Measurements from ENCODE around the gene DDA1. TPM values are rescaled to one million over a fixed set of nuclear protein-coding genes. Genes with fewer than 3 reads are reported as not detected.
A peak's percentile ranks its signal among the peaks of the same experiment; 100 is the strongest.

The DDA1 gene
- total and polyA plus RNA-seq, 2 of the 13 experiments (the other 11 are each of a cell fraction or from before 2014, with no cell fraction given), result 24.5 to 26.0 TPM

DNA sequence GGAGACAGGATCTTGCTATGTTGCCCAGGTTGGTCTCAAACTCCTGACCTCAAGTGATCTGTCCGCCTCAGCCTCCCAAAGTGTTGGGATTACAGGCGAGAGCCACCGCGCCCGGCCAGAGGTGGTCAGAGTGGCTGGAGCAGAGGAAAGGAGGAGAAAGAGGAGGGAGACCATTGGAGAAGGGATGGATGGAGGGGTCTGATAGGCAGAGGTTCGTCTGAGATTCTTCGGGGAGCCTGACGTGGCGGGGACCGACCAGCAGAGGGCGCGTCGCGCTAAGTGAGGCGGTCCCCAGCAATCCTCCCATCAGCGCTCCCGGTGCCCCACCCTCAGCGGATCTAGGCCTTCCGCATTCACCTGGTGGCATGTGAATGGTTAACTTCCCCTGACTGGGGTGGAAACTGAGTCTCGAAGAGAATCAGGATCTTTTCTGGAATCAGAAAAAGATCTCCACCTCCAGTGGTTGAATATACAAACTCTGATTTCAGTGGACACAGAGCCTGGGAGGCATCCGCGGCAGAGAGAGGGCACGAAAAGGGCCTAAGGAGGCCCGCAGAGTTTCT lies 36.8 kb downstream of the DDA1 start (continued):
- TF ChIP-seq, protein P1, sequence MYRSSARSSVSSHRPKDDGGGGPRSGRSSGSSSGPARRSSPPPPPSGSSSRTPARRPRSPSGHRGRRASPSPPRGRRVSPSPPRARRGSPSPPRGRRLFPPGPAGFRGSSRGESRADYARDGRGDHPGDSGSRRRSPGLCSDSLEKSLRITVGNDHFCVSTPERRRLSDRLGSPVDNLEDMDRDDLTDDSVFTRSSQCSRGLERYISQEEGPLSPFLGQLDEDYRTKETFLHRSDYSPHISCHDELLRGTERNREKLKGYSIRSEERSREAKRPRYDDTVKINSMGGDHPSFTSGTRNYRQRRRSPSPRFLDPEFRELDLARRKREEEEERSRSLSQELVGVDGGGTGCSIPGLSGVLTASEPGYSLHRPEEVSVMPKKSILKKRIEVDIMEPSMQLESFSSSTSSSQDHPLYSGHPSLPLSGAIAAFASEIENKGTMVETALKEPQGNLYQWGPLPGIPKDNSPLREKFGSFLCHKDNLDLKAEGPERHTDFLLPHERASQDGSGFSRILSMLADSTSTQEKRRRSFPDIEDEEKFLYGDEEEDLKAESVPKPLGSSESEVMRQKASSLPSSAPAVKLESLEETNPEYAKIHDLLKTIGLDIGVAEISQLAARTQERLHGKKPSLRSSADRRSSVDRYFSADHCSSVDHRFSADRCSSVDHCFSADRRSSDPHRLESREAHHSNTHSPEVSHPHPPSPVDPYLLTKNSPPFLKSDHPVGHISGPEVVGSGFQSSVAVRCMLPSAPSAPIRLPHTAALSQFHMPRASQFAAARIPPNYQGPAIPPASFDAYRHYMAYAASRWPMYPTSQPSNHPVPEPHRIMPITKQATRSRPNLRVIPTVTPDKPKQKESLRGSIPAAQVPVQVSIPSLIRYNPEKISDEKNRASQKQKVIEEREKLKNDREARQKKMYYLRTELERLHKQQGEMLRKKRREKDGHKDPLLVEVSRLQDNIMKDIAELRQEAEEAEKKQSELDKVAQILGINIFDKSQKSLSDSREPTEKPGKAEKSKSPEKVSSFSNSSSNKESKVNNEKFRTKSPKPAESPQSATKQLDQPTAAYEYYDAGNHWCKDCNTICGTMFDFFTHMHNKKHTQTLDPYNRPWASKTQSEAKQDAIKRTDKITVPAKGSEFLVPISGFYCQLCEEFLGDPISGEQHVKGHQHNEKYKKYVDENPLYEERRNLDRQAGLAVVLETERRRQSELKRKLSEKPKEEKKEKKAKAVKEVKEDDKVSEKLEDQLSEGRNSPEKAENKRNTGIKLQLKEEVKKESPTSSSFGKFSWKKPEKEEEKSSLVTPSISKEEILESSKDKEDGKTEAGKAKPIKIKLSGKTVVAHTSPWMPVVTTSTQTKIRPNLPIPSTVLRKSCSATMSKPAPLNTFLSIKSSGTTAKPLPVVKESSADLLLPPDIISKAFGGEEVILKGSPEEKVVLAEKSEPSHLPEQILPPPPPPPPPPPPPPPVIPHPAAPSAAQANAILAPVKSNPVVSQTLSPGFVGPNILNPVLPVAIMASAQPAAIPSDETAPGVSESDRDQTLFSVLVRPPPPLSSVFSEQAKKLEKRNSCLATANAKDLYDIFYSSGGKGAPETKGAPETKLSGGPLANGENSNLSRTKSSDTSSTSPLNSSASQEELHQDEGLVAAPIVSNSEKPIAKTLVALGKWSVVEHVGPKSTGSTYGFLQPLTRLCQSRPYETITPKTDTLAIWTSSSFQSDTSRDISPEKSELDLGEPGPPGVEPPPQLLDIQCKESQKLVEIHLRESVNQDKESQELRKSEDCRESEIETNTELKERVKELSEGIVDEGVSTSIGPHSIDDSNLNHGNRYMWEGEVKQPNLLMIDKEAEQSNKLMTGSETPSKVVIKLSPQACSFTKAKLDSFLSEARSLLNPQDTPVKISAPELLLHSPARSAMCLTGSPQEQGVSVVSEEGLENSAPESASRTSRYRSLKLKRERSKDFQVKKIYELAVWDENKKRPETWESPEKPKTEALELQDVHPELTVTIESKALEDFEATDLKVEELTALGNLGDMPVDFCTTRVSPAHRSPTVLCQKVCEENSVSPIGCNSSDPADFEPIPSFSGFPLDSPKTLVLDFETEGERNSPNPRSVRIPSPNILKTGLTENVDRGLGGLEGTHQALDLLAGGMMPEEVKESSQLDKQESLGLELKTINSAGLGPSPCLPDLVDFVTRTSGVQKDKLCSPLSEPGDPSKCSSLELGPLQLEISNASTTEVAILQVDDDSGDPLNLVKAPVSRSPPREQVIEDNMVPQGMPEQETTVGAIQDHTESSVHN (CRISPR knock-in tag; IDR thresholded peaks at IDR 0.05), result no peak
- TF ChIP-seq ZNF75D (CRISPR knock-in tag; IDR thresholded peaks at IDR 0.05; ENCODE audit: borderline replicate concordance) (no peak), SATB2 (CRISPR knock-in tag; IDR thresholded peaks at IDR 0.05) (no peak), SRSF9 (IDR thresholded peaks at IDR 0.05; ENCODE audit: borderline replicate concordance, insufficient read depth, low read depth, low read length, poor library complexity, severe bottlenecking) (no peak), ZSCAN12 (CRISPR knock-in tag; IDR thresholded peaks at IDR 0.05) (no peak), IKZF1 (IDR thresholded peaks at IDR 0.05) (no peak), TP53 (CRISPR knock-in tag; conservative IDR thresholded peaks at IDR 0.05) (no peak), SSRP1 (CRISPR knock-in tag; IDR thresholded peaks at IDR 0.05) (no peak), TBP (CRISPR knock-in tag; IDR thresholded peaks at IDR 0.05) (no peak), TCF7 (IDR thresholded peaks at IDR 0.05; ENCODE audit: low read depth) (no peak), ZNF660 (CRISPR knock-in tag; IDR thresholded peaks at IDR 0.05; ENCODE audit: borderline replicate concordance, low read depth) (no peak), ZNF841 (CRISPR knock-in tag; IDR thresholded peaks at IDR 0.05; ENCODE audit: borderline replicate concordance) (no peak), DNMT1 (CRISPR knock-in tag; IDR thresholded peaks at IDR 0.05) (no peak), ZNF552 (CRISPR knock-in tag; IDR thresholded peaks at IDR 0.05; ENCODE audit: borderline replicate concordance) (no peak), ZNF333 (CRISPR knock-in tag; IDR thresholded peaks at IDR 0.05; ENCODE audit: borderline replicate concordance) (no peak), ZNF160 (CRISPR knock-in tag; IDR thresholded peaks at IDR 0.05) (no peak), BORCS8-MEF2B (CRISPR knock-in tag; IDR thresholded peaks at IDR 0.05) (no peak), NCOA2 (CRISPR knock-in tag; IDR thresholded peaks at IDR 0.05) (no peak)
- TF ChIP-seq, protein P2, sequence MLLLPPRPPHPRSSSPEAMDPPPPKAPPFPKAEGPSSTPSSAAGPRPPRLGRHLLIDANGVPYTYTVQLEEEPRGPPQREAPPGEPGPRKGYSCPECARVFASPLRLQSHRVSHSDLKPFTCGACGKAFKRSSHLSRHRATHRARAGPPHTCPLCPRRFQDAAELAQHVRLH (CRISPR knock-in tag; IDR thresholded peaks at IDR 0.05; ENCODE audit: borderline replicate concordance, low read depth), result 0 out of 2 replicates have a peak, but pooled peaks have one; percentile 21
- TF ChIP-seq, protein P3, sequence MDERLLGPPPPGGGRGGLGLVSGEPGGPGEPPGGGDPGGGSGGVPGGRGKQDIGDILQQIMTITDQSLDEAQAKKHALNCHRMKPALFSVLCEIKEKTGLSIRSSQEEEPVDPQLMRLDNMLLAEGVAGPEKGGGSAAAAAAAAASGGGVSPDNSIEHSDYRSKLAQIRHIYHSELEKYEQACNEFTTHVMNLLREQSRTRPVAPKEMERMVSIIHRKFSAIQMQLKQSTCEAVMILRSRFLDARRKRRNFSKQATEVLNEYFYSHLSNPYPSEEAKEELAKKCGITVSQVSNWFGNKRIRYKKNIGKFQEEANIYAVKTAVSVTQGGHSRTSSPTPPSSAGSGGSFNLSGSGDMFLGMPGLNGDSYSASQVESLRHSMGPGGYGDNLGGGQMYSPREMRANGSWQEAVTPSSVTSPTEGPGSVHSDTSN (CRISPR knock-in tag; IDR thresholded peaks at IDR 0.05), result no peak
